Measurements from ENCODE around the gene PCYOX1L. TPM values are rescaled to one million over a fixed set of nuclear protein-coding genes. Genes with fewer than 3 reads are reported as not detected.

PCYOX1L gene
- total RNA-seq, 1 donor from 2014 or later, result 11.9 TPM

DNA sequence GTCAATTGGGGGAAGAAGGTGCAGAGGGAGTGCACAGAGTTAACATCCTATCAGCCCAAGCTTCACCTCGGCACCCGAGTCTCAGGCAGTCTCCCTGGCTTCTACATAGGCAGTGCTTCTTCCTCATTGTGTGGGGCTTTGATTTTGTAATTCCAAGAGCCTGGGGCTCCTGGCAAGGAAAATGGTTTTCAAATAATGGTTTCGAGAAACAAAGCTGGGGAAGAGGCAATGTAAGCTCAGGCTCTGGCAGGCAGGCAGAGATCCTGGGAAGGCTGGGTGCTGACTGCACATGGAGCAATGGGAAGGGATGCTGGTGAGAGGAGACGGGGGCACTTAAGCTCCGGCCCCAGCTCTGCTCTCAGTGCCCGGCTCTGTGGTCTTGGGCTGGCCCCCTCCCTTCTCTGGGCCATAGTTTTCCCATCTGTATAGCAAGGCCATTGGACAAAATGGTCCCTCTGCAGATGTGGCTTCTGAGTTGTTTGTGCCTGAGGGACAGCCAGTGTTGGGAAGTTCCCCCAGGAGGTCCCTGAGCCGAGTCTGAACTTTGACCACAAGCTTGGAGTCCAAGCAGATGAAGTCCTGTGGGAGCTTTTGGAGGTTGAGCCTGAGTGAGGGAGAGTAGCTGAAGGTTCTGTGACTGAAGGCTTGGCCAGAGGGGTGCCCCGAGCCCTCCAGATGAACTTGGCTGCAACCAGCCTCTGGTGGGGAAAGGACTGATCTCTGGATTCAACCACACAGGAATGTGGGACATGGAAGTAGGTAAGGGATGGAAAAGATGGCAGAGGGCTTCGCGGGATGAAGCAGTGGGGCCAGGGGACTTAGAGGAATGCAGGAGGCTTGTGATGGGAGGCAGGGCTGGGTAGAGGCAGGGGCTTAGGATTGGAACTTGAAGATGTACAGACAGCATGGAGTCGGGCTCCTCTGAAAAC is 49.7 kb downstream of the PCYOX1L start:
- TF ChIP-seq, protein P1, sequence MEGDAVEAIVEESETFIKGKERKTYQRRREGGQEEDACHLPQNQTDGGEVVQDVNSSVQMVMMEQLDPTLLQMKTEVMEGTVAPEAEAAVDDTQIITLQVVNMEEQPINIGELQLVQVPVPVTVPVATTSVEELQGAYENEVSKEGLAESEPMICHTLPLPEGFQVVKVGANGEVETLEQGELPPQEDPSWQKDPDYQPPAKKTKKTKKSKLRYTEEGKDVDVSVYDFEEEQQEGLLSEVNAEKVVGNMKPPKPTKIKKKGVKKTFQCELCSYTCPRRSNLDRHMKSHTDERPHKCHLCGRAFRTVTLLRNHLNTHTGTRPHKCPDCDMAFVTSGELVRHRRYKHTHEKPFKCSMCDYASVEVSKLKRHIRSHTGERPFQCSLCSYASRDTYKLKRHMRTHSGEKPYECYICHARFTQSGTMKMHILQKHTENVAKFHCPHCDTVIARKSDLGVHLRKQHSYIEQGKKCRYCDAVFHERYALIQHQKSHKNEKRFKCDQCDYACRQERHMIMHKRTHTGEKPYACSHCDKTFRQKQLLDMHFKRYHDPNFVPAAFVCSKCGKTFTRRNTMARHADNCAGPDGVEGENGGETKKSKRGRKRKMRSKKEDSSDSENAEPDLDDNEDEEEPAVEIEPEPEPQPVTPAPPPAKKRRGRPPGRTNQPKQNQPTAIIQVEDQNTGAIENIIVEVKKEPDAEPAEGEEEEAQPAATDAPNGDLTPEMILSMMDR (IDR thresholded peaks at IDR 0.05; ENCODE audit: insufficient read depth, low read length, poor library complexity, severe bottlenecking), result no peak
- DNase-seq (ENCODE audit: low read depth), result no peak
- Histone ChIP-seq H3K4me3 (ENCODE audit: low read depth, low read length) (peak overlapping the region; percentile 21), H3K27me3 (ENCODE audit: control insufficient read depth, insufficient read depth, low read length) (no peaks in the 10 kb centered on the region), H3K36me3 (ENCODE audit: control insufficient read depth, insufficient read depth, low read length) (no peaks in the 10 kb centered on the region)

DNA sequence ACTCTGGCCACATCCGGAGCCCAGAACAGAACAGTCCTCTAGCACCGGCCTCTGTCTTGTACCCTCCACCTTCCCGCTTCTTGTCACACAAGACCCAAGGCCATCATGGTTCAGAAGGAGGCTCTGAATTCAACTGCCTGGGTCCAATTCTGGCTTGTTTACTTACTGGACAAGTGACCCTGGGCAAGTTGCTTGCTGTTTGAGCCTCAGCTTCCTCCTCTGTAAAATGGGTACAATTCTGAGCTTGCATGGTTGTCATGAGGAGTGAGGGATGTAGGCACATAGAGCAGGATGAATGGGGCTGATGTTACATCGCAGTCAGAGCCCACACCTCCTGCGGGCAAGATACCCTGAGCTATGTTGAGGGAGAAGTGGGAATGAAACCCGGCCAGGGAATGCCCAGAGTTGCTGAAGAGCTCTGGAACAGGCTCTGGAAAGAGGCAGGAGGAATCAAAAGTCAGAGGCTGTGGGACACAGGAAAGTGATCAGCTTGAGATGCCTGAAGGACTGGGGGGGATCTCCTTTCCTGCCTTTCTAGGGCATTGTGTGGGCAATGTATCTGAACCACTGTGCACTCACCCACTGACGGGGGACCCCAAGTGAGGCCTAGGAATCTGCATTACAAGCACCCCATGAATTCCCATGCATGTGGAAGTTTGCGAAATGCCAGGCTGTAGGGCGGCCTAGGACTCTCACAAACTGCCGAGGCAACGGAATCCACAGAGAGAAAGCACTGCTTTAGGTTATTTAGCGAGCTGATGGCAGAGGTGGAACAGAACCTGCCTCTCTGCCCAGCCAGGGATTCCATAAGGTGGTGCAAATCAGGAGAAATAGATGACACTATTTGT is 50.6 kb downstream of the PCYOX1L start:
- TF ChIP-seq, protein P1 (IDR thresholded peaks at IDR 0.05; ENCODE audit: insufficient read depth, low read length, poor library complexity, severe bottlenecking), result no peak
- DNase-seq (ENCODE audit: low read depth), result no peak
- no peaks in the 10 kb centered on the region for H3K36me3 ChIP-seq (ENCODE audit: control insufficient read depth, insufficient read depth, low read length)
- H3K4me3 ChIP-seq (ENCODE audit: low read depth, low read length), result peak overlapping the region; percentile 21
- H3K27me3 ChIP-seq (ENCODE audit: control insufficient read depth, insufficient read depth, low read length), result no peaks in the 10 kb centered on the region

DNA sequence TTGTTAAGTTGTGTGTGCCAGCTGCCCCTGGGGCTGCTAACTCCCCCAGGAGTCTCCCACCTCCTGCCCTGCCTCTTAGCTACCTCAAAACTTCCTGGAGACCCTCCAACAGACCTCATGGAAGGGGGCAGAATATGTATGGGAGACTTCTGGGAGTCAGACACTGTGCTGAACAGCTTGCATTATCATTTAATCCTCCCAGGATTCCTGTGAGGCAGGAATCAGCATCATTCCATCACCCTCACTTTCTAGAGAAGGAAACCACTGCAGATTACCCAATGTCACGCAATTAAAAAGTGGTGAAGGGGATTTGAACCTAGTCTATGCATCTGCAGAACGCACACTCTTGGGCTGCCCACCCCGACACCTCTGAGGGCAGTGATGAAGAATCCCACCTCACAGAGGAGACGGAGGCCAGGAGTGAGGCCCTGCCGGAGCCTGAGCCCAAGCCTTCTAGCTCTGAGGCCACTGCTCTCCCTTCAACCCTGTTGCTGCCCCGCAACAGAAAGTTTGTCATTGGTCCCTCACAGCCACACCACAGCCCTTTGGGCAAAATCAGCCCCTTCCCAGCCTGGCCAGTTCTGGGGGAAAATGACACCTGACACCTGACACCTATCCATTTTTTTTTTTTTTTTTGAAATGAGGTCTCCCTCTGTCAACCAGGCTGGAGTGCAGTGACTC is 51.6 kb downstream of the PCYOX1L start:
- no peaks in the 10 kb centered on the region for H3K36me3 ChIP-seq (ENCODE audit: control insufficient read depth, insufficient read depth, low read length)
- no peak overlapping the region for H3K4me3 ChIP-seq (ENCODE audit: low read depth, low read length)
- no peaks in the 10 kb centered on the region for H3K27me3 ChIP-seq (ENCODE audit: control insufficient read depth, insufficient read depth, low read length)
- TF ChIP-seq, protein P1 (IDR thresholded peaks at IDR 0.05; ENCODE audit: insufficient read depth, low read length, poor library complexity, severe bottlenecking), result no peak
- DNase-seq (ENCODE audit: low read depth), result no peak

DNA sequence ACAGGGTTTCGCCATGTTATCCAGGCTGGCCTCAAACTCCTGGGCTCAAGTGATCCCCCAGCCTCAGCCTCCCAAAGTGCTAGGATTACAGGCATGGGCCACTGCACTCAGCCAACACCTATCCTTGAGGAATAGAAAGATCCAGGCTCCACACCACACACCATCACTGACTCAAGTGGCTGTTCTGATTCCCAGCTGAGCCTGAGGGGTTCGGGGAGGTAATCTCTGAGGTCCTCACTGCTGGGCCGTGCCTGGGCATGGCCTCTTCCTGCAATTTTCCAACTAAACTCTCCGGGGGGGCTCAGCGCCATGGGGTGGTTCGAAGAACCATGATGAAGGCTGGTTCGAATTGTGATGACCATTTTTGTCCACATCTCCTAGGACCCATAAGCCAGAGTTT is 52.2 kb downstream of the PCYOX1L start:
- no peak for DNase-seq (ENCODE audit: low read depth)
- TF ChIP-seq, protein P1 (IDR thresholded peaks at IDR 0.05; ENCODE audit: insufficient read depth, low read length, poor library complexity, severe bottlenecking), result no peak
- H3K4me3 ChIP-seq (ENCODE audit: low read depth, low read length), result no peak overlapping the region
- no peaks in the 10 kb centered on the region for H3K36me3 ChIP-seq (ENCODE audit: control insufficient read depth, insufficient read depth, low read length)
- no peaks in the 10 kb centered on the region for H3K27me3 ChIP-seq (ENCODE audit: control insufficient read depth, insufficient read depth, low read length)

DNA sequence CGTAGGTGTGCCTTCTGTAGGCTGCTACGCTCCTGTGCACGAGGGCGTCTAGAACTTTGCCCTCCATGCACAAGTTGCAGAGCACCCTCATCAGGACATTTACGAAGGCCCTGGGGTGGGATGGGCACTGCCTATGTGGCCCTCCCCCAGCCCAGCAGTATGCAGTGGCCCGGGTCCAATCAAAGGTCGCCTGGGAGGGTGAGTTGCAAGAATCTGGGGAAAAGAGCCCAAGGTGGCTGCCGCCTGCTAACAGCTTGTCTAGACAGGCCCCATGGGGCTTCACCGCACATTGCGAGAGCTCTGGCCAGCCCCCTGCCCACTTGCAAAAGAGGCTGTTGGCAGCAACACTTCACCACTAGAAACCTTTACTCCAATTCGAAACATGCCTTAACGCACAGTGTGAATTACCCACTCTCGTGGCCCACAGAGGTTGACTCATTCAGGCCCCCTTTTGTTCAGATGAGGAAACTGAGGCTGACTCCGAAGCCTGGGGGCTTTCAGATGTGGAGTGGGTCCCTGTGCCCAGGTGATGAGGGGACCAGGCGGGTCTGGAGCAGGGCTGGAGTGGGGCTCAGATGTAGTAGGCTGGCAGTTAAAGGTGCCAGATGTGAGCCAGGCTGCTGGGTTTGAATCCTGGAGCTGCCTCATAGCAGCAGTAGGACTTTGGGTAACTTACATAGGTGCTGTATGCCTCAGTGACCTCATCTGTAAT is 53.0 kb downstream of the PCYOX1L start:
- TF ChIP-seq, protein P1 (IDR thresholded peaks at IDR 0.05; ENCODE audit: insufficient read depth, low read length, poor library complexity, severe bottlenecking), result no peak
- Histone ChIP-seq H3K4me3 (ENCODE audit: low read depth, low read length) (no peak overlapping the region), H3K27me3 (ENCODE audit: control insufficient read depth, insufficient read depth, low read length) (no peaks in the 10 kb centered on the region), H3K36me3 (ENCODE audit: control insufficient read depth, insufficient read depth, low read length) (no peaks in the 10 kb centered on the region)
- DNase-seq (ENCODE audit: low read depth), result no peak
